Measurements from ENCODE around the gene IGFN1. TPM values are rescaled to one million over a fixed set of nuclear protein-coding genes. Genes with fewer than 3 reads are reported as not detected.

IGFN1 gene
- total and polyA plus RNA-seq, 2 experiments from 2014 or later: 0.37 to 3.1 TPM

GRCh38 chr1:201216395-201217085 lies 25.9 kb downstream of the IGFN1 start:
- Histone ChIP-seq H3K4me1 (ENCODE audit: insufficient read depth) (no peaks in the 10 kb centered on the region), H2AFZ (no peak overlapping the region), H3K27ac (no peak overlapping the region), H4K20me1 (ENCODE audit: insufficient read depth, poor library complexity, severe bottlenecking) (no peaks in the 10 kb centered on the region), H3K79me2 (no peaks in the 10 kb centered on the region), H3K36me3 (replicated peaks; ENCODE audit: insufficient read depth, low read depth) (no peaks in the 10 kb centered on the region), H3K9me2 (replicated peaks; ENCODE audit: insufficient read depth) (no peaks in the 10 kb centered on the region), H3K4me2 (no peak overlapping the region), H3K4me3 (no peak overlapping the region), H3K9me3 (ENCODE audit: low read depth) (no peaks in the 10 kb centered on the region), H3K27me3 (peaks cover 8% of the 10 kb centered on the region)
- TF ChIP-seq EZH2phosphoT487 (IDR thresholded peaks at IDR 0.05; ENCODE audit: low read depth, severe bottlenecking, unreplicated experiment) (no peak), CTCF (IDR thresholded peaks at IDR 0.05; ENCODE audit: poor library complexity) (no peak), EZH2 (IDR thresholded peaks at IDR 0.05; ENCODE audit: borderline replicate concordance) (no peak)
- no peak for DNase-seq (ENCODE audit: low spot score)
- WGBS (ENCODE audit: low lambda C conversion rate, missing lambda C conversion rate): 93% methylated on average over 15 of the region's 20 CpGs

DNA sequence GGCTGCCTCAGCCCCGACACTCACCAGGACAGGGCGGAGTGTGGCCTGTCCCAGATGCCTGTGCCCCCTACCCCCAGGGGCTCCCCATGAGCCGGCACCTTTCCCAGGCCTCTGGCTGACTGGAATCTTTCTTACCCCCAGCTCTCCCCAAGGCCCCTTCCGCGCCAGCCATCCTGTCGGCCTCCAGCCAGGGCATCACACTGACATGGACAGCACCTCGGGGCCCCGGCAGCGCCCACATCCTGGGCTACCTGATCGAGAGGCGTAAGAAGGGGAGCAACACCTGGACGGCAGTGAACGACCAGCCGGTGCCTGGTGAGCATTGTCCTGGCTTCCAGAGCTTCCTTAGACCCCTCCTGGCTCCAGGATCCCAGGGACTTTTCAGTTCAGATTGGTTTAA lies 26.5 kb downstream of the IGFN1 start:
- Histone ChIP-seq H3K4me1 (ENCODE audit: insufficient read depth) (no peaks in the 10 kb centered on the region), H3K27me3 (peaks cover 2% of the 10 kb centered on the region), H3K9me3 (ENCODE audit: low read depth) (no peaks in the 10 kb centered on the region), H3K9me2 (replicated peaks; ENCODE audit: insufficient read depth) (no peaks in the 10 kb centered on the region), H3K79me2 (no peaks in the 10 kb centered on the region), H2AFZ (no peak overlapping the region), H3K27ac (no peak overlapping the region), H3K4me2 (no peak overlapping the region), H3K4me3 (no peak overlapping the region), H3K36me3 (replicated peaks; ENCODE audit: insufficient read depth, low read depth) (no peaks in the 10 kb centered on the region), H4K20me1 (ENCODE audit: insufficient read depth, poor library complexity, severe bottlenecking) (no peaks in the 10 kb centered on the region)
- WGBS (ENCODE audit: low lambda C conversion rate, missing lambda C conversion rate): 97% methylated on average over 14 of the region's 14 CpGs
- DNase-seq (ENCODE audit: low spot score): no peak
- TF ChIP-seq CTCF (IDR thresholded peaks at IDR 0.05; ENCODE audit: poor library complexity): no peak
- TF ChIP-seq EZH2phosphoT487 (IDR thresholded peaks at IDR 0.05; ENCODE audit: low read depth, severe bottlenecking, unreplicated experiment): no peak
- TF ChIP-seq EZH2 (IDR thresholded peaks at IDR 0.05; ENCODE audit: borderline replicate concordance): no peak

- no peaks in the 10 kb centered on the region for H4K20me1 ChIP-seq (ENCODE audit: insufficient read depth, poor library complexity, severe bottlenecking)
- 92% methylated on average over 3 of the region's 3 CpGs for WGBS (ENCODE audit: low lambda C conversion rate, missing lambda C conversion rate)
- H3K9me2 ChIP-seq (replicated peaks; ENCODE audit: insufficient read depth): no peaks in the 10 kb centered on the region
- no peak overlapping the region for H2AFZ ChIP-seq
- no peaks in the 10 kb centered on the region for H3K36me3 ChIP-seq (replicated peaks; ENCODE audit: insufficient read depth, low read depth)
- no peak for TF ChIP-seq EZH2 (IDR thresholded peaks at IDR 0.05; ENCODE audit: borderline replicate concordance)
- TF ChIP-seq EZH2phosphoT487 (IDR thresholded peaks at IDR 0.05; ENCODE audit: low read depth, severe bottlenecking, unreplicated experiment): no peak
- no peak for TF ChIP-seq CTCF (IDR thresholded peaks at IDR 0.05; ENCODE audit: poor library complexity)
- no peaks in the 10 kb centered on the region for H3K27me3 ChIP-seq
- H3K27ac ChIP-seq: no peak overlapping the region
- no peak for DNase-seq (ENCODE audit: low spot score)
- no peak overlapping the region for H3K4me2 ChIP-seq
- no peak overlapping the region for H3K4me3 ChIP-seq
- no peaks in the 10 kb centered on the region for H3K79me2 ChIP-seq
- no peaks in the 10 kb centered on the region for H3K9me3 ChIP-seq (ENCODE audit: low read depth)
- H3K4me1 ChIP-seq (ENCODE audit: insufficient read depth): peaks cover 2% of the 10 kb centered on the region
Observed at GRCh38 chr1:201217851-201218250, 27.2 kb downstream of the IGFN1 start.
